Measurements from ENCODE around the gene SH3BGRL2.

The SH3BGRL2 gene

DNA sequence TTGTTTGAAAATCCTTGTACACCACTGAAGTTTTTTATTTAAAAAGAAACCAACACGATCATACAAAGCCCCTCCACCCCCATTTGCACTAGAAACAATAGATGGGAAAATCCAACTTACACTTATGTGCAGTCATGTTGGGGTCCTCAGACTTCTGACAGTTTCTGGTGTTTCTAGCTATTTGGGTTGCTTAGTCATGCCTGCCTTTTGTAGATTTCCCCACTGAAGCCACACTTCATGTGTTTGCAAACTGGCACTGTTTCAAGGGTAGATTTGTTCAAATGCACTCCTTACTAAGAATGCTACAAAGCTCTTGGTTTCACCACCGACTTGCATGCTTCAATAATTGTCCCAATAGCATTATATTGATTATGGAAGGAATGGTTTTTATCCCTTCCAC, 1.5 kb downstream of the SH3BGRL2 start:
- Histone ChIP-seq H3K4me1 (peaks cover 6% of the 10 kb centered on the region), H2AFZ (no peak overlapping the region), H3K79me2 (peaks cover 24% of the 10 kb centered on the region), H3K27ac (no peak overlapping the region), H3K9me3 (ENCODE audit: control insufficient read depth, low read length) (no peaks in the 10 kb centered on the region), H3K36me3 (ENCODE audit: control insufficient read depth, insufficient read depth, low read length) (no peaks in the 10 kb centered on the region), H3K4me2 (ENCODE audit: low read length) (no peak overlapping the region), H3K4me3 (ENCODE audit: low read depth, low read length) (peak overlapping the region; percentile 69), H3K27me3 (ENCODE audit: control insufficient read depth, insufficient read depth, low read length) (no peaks in the 10 kb centered on the region), H3K9ac (no peak overlapping the region)
- TF ChIP-seq, protein P1, sequence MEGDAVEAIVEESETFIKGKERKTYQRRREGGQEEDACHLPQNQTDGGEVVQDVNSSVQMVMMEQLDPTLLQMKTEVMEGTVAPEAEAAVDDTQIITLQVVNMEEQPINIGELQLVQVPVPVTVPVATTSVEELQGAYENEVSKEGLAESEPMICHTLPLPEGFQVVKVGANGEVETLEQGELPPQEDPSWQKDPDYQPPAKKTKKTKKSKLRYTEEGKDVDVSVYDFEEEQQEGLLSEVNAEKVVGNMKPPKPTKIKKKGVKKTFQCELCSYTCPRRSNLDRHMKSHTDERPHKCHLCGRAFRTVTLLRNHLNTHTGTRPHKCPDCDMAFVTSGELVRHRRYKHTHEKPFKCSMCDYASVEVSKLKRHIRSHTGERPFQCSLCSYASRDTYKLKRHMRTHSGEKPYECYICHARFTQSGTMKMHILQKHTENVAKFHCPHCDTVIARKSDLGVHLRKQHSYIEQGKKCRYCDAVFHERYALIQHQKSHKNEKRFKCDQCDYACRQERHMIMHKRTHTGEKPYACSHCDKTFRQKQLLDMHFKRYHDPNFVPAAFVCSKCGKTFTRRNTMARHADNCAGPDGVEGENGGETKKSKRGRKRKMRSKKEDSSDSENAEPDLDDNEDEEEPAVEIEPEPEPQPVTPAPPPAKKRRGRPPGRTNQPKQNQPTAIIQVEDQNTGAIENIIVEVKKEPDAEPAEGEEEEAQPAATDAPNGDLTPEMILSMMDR (IDR thresholded peaks at IDR 0.05) = no peak

GRCh38 chr6:79634491-79635231, 3.5 kb downstream of the SH3BGRL2 start:
- no peaks in the 10 kb centered on the region for H3K4me1 ChIP-seq
- H3K36me3 ChIP-seq (ENCODE audit: control insufficient read depth, insufficient read depth, low read length) = no peaks in the 10 kb centered on the region
- H3K9me3 ChIP-seq (ENCODE audit: control insufficient read depth, low read length) = no peaks in the 10 kb centered on the region
- H2AFZ ChIP-seq = no peak overlapping the region
- H3K4me2 ChIP-seq (ENCODE audit: low read length) = no peak overlapping the region
- no peak overlapping the region for H3K27ac ChIP-seq
- no peaks in the 10 kb centered on the region for H3K27me3 ChIP-seq (ENCODE audit: control insufficient read depth, insufficient read depth, low read length)
- H3K79me2 ChIP-seq = peaks cover 29% of the 10 kb centered on the region
- H3K4me3 ChIP-seq (ENCODE audit: low read depth, low read length) = no peak overlapping the region
- TF ChIP-seq, protein P1 (IDR thresholded peaks at IDR 0.05) = no peak
- H3K9ac ChIP-seq = no peak overlapping the region

- Histone ChIP-seq H3K4me3 (ENCODE audit: low read depth, low read length) (no peak overlapping the region), H3K27ac (no peak overlapping the region), H3K4me2 (ENCODE audit: low read length) (no peak overlapping the region), H3K79me2 (peaks cover 31% of the 10 kb centered on the region), H3K9me3 (ENCODE audit: control insufficient read depth, low read length) (no peaks in the 10 kb centered on the region), H2AFZ (no peak overlapping the region), H3K27me3 (ENCODE audit: control insufficient read depth, insufficient read depth, low read length) (no peaks in the 10 kb centered on the region), H3K4me1 (peaks cover 5% of the 10 kb centered on the region), H3K36me3 (ENCODE audit: control insufficient read depth, insufficient read depth, low read length) (no peaks in the 10 kb centered on the region), H3K9ac (no peak overlapping the region)
- TF ChIP-seq, protein P1 (IDR thresholded peaks at IDR 0.05) = no peak
Observed at GRCh38 chr6:79635232-79635543, 4.1 kb downstream of the SH3BGRL2 start.

- H3K4me3 ChIP-seq (ENCODE audit: low read depth, low read length) = no peak overlapping the region
- H3K4me2 ChIP-seq (ENCODE audit: low read length) = no peak overlapping the region
- no peaks in the 10 kb centered on the region for H3K9me3 ChIP-seq (ENCODE audit: control insufficient read depth, low read length)
- H3K79me2 ChIP-seq = peaks cover 32% of the 10 kb centered on the region
- no peak overlapping the region for H2AFZ ChIP-seq
- no peak overlapping the region for H3K27ac ChIP-seq
- no peak overlapping the region for H3K9ac ChIP-seq
- TF ChIP-seq, protein P1 (IDR thresholded peaks at IDR 0.05) = no peak
- no peaks in the 10 kb centered on the region for H3K27me3 ChIP-seq (ENCODE audit: control insufficient read depth, insufficient read depth, low read length)
- no peaks in the 10 kb centered on the region for H3K36me3 ChIP-seq (ENCODE audit: control insufficient read depth, insufficient read depth, low read length)
- peaks cover 12% of the 10 kb centered on the region for H3K4me1 ChIP-seq
Observed at GRCh38 chr6:79636673-79637072, 5.5 kb downstream of the SH3BGRL2 start.
